ENCODE data around the gene ELANE.

GRCh38 chr19:848386-848921, 3.6 kb upstream of the ELANE start:
- no peak for TF ChIP-seq CTCF (IDR thresholded peaks at IDR 0.05; ENCODE audit: borderline replicate concordance, extremely low read depth, low read length, poor library complexity, severe bottlenecking)
- TF ChIP-seq EZH2 (IDR thresholded peaks at IDR 0.05; ENCODE audit: borderline replicate concordance, low read depth, low read length, severe bottlenecking), result no peak
